Measurements from ENCODE around the gene XPNPEP3.
"Not testable (repeated sequence)": the region's sequence is repeated elsewhere in the genome, so short reads cannot be mapped to it uniquely, and the experiment has no call there.

Gene XPNPEP3

GRCh38 chr22:40856513-40857308 lies at the start of gene XPNPEP3, which contains the start of gene ST13:
Gene XPNPEP3, plus strand, starts transcription at chr22:40857148. Its CDS starts 34 bp downstream, at chr22:40857182.
Gene ST13, minus strand, starts transcription at chr22:40856639. Its CDS starts 99 bp downstream, at chr22:40856540.
- peak; percentile 97 to 99 (median 98) for DNase-seq

- DNase-seq, result no peak
Observed at GRCh38 chr22:40808018-40808841, 48.7 kb upstream of the XPNPEP3 start.

- no peak for DNase-seq
Observed at GRCh38 chr22:40813912-40814315, 43.0 kb upstream of the XPNPEP3 start.

- DNase-seq, result no peak
Observed at GRCh38 chr22:40817737-40818136, 39.2 kb upstream of the XPNPEP3 start.

- DNase-seq, result peak in 2 of 3 donors; percentile 2 to 5
Observed at GRCh38 chr22:40818192-40818746, 38.7 kb upstream of the XPNPEP3 start.

GRCh38 chr22:40818747-40819598 lies 38.0 kb upstream of the XPNPEP3 start, which contains the start of gene SLC25A17:
Gene SLC25A17, minus strand, starts transcription at chr22:40819346. Its CDS starts 98 bp downstream, at chr22:40819248.
- DNase-seq, result peak; percentile 85 to 95 (median 92)

- DNase-seq, result peak; percentile 14 to 42 (median 24)
Observed at GRCh38 chr22:40819599-40820140, 37.3 kb upstream of the XPNPEP3 start.

GRCh38 chr22:40823426-40823825 lies 33.5 kb upstream of the XPNPEP3 start:
- no peak for DNase-seq

GRCh38 chr22:40826292-40826691 lies 30.7 kb upstream of the XPNPEP3 start:
- not testable (repeated sequence) for DNase-seq

- no peak for DNase-seq
Observed at GRCh38 chr22:40826984-40827741, 29.8 kb upstream of the XPNPEP3 start.

GRCh38 chr22:40829131-40829530 lies 27.8 kb upstream of the XPNPEP3 start:
- DNase-seq, result no peak

- DNase-seq, result no peak
Observed at GRCh38 chr22:40834619-40835018, 22.3 kb upstream of the XPNPEP3 start.

GRCh38 chr22:40838486-40838885 lies 18.5 kb upstream of the XPNPEP3 start:
- DNase-seq, result no peak

GRCh38 chr22:40844951-40845350 lies 12.0 kb upstream of the XPNPEP3 start:
- no peak for DNase-seq

GRCh38 chr22:40845816-40846215 lies 11.1 kb upstream of the XPNPEP3 start:
- not testable (repeated sequence) for DNase-seq

GRCh38 chr22:40853333-40853732 lies 3.6 kb upstream of the XPNPEP3 start:
- DNase-seq, result no peak

GRCh38 chr22:40853961-40854360 lies 3.0 kb upstream of the XPNPEP3 start:
- no peak for DNase-seq

GRCh38 chr22:40855071-40855978 lies 1.6 kb upstream of the XPNPEP3 start:
- DNase-seq, result peak; percentile 78 to 90 (median 88)

- peak; percentile 38 to 49 (median 45) for DNase-seq
Observed at GRCh38 chr22:40855979-40856512, 902 bp upstream of the XPNPEP3 start.

Data from suppressor macrophage treated with lipopolysaccharide for 1 hour (primary cell).